GM08714 (cell line): ENCODE results near the gene PRRX1.

Source experiments
- H3K4me3 ChIP-seq: fragments of 200-500 bp; sonication (Bioruptor generic); 2 replicates; pipeline ENCODE4 v1.5.1; 2014; ENCODE audit warnings: mild to moderate bottlenecking, low read length, inconsistent platforms
- ZNF274 ChIP-seq: IDR thresholded peaks from 2 replicates; pipeline ENCODE4 v1.6.1; 2012; ENCODE audit warnings: mild to moderate bottlenecking, low read depth, low read length

PRRX1 gene

GRCh38 chr1:170669586-170670530 lies 5.9 kb downstream of the PRRX1 start:
- TF ChIP-seq ZNF274, result no peak
- H3K4me3 ChIP-seq, result no peak overlapping the region; the same call in 1 of the 2 replicates

GRCh38 chr1:170670802-170671628 lies 7.1 kb downstream of the PRRX1 start:
- H3K4me3 ChIP-seq, result peak overlapping the region; percentile 41; the same call in 1 of the 2 replicates
- no peak for TF ChIP-seq ZNF274

- no peak overlapping the region for H3K4me3 ChIP-seq
- TF ChIP-seq ZNF274, result no peak
Observed at GRCh38 chr1:170671629-170671963, 7.7 kb downstream of the PRRX1 start.

- TF ChIP-seq ZNF274, result no peak
- no peak overlapping the region for H3K4me3 ChIP-seq
Observed at GRCh38 chr1:170672316-170672715, 8.4 kb downstream of the PRRX1 start.

GRCh38 chr1:170674239-170674638 lies 10.3 kb downstream of the PRRX1 start:
- no peak overlapping the region for H3K4me3 ChIP-seq
- no peak for TF ChIP-seq ZNF274

GRCh38 chr1:170674986-170675385 lies 11.1 kb downstream of the PRRX1 start:
- no peak overlapping the region for H3K4me3 ChIP-seq

GRCh38 chr1:170675865-170676264 lies 11.9 kb downstream of the PRRX1 start:
- TF ChIP-seq ZNF274, result no peak
- no peak overlapping the region; the same call in 1 of the 2 replicates for H3K4me3 ChIP-seq

More at GRCh38 chr1:170674986-170675385, 11.1 kb downstream of the PRRX1 start:
- TF ChIP-seq ZNF274, result no peak

GRCh38 chr1:170676628-170677027 lies 12.7 kb downstream of the PRRX1 start:
- H3K4me3 ChIP-seq, result no peak overlapping the region
- TF ChIP-seq ZNF274, result no peak

GRCh38 chr1:170678027-170678600 lies 14.2 kb downstream of the PRRX1 start:
- no peak for TF ChIP-seq ZNF274
- H3K4me3 ChIP-seq, result no peak overlapping the region

- no peak overlapping the region for H3K4me3 ChIP-seq
- TF ChIP-seq ZNF274, result no peak
Observed at GRCh38 chr1:170680428-170680827, 16.5 kb downstream of the PRRX1 start.

GRCh38 chr1:170682169-170682568 lies 18.2 kb downstream of the PRRX1 start:
- TF ChIP-seq ZNF274, result no peak
- no peak overlapping the region for H3K4me3 ChIP-seq

GRCh38 chr1:170682809-170683208 lies 18.9 kb downstream of the PRRX1 start:
- no peak for TF ChIP-seq ZNF274
- H3K4me3 ChIP-seq, result no peak overlapping the region

- H3K4me3 ChIP-seq, result no peak overlapping the region
- TF ChIP-seq ZNF274, result no peak
Observed at GRCh38 chr1:170685166-170685565, 21.2 kb downstream of the PRRX1 start.

GRCh38 chr1:170686291-170686690 lies 22.4 kb downstream of the PRRX1 start:
- no peak for TF ChIP-seq ZNF274

More at GRCh38 chr1:170686291-170686690, 22.4 kb downstream of the PRRX1 start:
- no peak overlapping the region for H3K4me3 ChIP-seq
